Body of pancreas (tissue), 4 donors: ENCODE data around the gene S1PR1.

Source experiments
- CTCF ChIP-seq, 7 experiments: fragments of 450-650 bp in 4 of 7; fragments of 200-600 bp in 3 of 7; sonication (generic) in 3 of 7; IDR thresholded peaks; one replicate each; pipeline ENCODE4 v1.5.1; 2016 to 2019; ENCODE audit warnings: antibody characterized with exemption in 7 of 7
- POLR2A ChIP-seq, 3 donors: fragments of 450-650 bp; IDR thresholded peaks; one replicate each; pipeline ENCODE4 v1.6.1; 2016; ENCODE audit warnings: antibody characterized with exemption in 3 of 3, mild to moderate bottlenecking in 2 of 3

GRCh38 chr1:101227837-101228236 lies 9.0 kb upstream of the S1PR1 start:
- TF ChIP-seq CTCF (IDR thresholded peaks at IDR 0.05) (no peak), POLR2A (IDR thresholded peaks at IDR 0.05) (no peak)
